Superior temporal gyrus (tissue), 1 donor: ENCODE results near the gene PJVK.
A peak's percentile ranks its signal among the peaks of the same experiment; 100 is the strongest.

Experiments
- DNase-seq: peaks from one replicate; pipeline ENCODE4 v3.0.0-alpha.2; 2016; ENCODE audit errors: extremely low spot score

PJVK gene

GRCh38 chr2:178480227-178481181, 29.3 kb downstream of the PJVK start, which contains the start of gene PLEKHA3:
TSS of gene PLEKHA3 (plus strand) at chr2:178480457. CDS start at chr2:178480870, 413 bp downstream.
- DNase-seq, result peak; percentile 93

- no peak for DNase-seq
Observed at GRCh38 chr2:178482437-178482836, 31.3 kb downstream of the PJVK start.

- peak; percentile 68 for DNase-seq
Observed at GRCh38 chr2:178484245-178485041, 33.3 kb downstream of the PJVK start.

GRCh38 chr2:178485356-178485755, 34.2 kb downstream of the PJVK start:
- DNase-seq, result no peak

GRCh38 chr2:178491612-178492011, 40.4 kb downstream of the PJVK start:
- DNase-seq, result no peak

- no peak for DNase-seq
Observed at GRCh38 chr2:178496049-178496448, 44.9 kb downstream of the PJVK start.

GRCh38 chr2:178498137-178498536, 47.0 kb downstream of the PJVK start:
- DNase-seq, result no peak

- DNase-seq, result no peak
Observed at GRCh38 chr2:178499640-178500039, 48.5 kb downstream of the PJVK start.

GRCh38 chr2:178502751-178503150, 51.6 kb downstream of the PJVK start:
- no peak for DNase-seq

- DNase-seq, result no peak
Observed at GRCh38 chr2:178506101-178506500, 54.9 kb downstream of the PJVK start.

GRCh38 chr2:178506524-178506923, 55.3 kb downstream of the PJVK start:
- DNase-seq, result no peak

- no peak for DNase-seq
Observed at GRCh38 chr2:178506949-178507348, 55.8 kb downstream of the PJVK start.

GRCh38 chr2:178508646-178509045, 57.5 kb downstream of the PJVK start:
- DNase-seq, result no peak

GRCh38 chr2:178510384-178510783, 59.2 kb downstream of the PJVK start:
- no peak for DNase-seq
